K562 (cell line): ENCODE measurements around the gene RPL15. TPM values are rescaled to one million over a fixed set of nuclear protein-coding genes. Genes with fewer than 3 reads are reported as not detected.

Experiments
- ATAC-seq: fragments of 200-7000 bp; cut with Tn5 transposase; 3 replicates; pipeline ENCODE4 v1.9.1; 2020; ENCODE audit warnings: moderate library complexity
- BruUV-seq: library from RNA; stranded (reverse); fragments of 400-500 nt; replicated peaks from 2 replicates; lab custom pipeline; 2021; lab: Mats Ljungman, UMichigan
- CTCF ChIA-PET: fragments of 300-600 bp; formaldehyde crosslinking; extraction: SDS; loops from one replicate; lab custom pipeline; 2021; ENCODE audit warnings: low intra/inter-chr PET ratio; lab: Yijun Ruan, JAX
- POLR2A ChIA-PET: fragments of 300-600, 350-650 bp; sonication (Branson Sonifier 250); formaldehyde crosslinking; extraction: SDS; loops from one replicate; lab custom pipeline; 2021; ENCODE audit warnings: antibody characterized with exemption, inconsistent platforms; lab: Yijun Ruan, JAX
- DNase-seq, 4 experiments: peaks; one replicate each; pipeline versions ENCODE4 v3.0.0 to v3.0.0-alpha.2; 2011 to 2018; ENCODE audit warnings: low spot score in 3 of 4, mixed read lengths in 3 of 4; ENCODE audit errors: extremely low read depth in 1 of 4
- FAIRE-seq: peaks from 2 replicates; lab custom pipeline; 2011; peaks lifted over from hg19 to GRCh38; lab: Jason Lieb, UNC
- H2AFZ ChIP-seq: 2 replicates; pipeline ENCODE4 v1.6.0; 2011; ENCODE audit warnings: low read depth, low read length, control low read depth, inconsistent platforms
- H3K27ac ChIP-seq: fragments of 200-600 bp; 3 replicates; pipeline ENCODE4 v1.8.0; 2011; ENCODE audit warnings: low read depth, mild to moderate bottlenecking, control low read depth, inconsistent platforms, low read length, moderate library complexity, mixed read lengths; ENCODE audit errors: extremely low read depth
- H3K27me3 ChIP-seq, 2 experiments: fragments of 300-600 bp in 1 of 2; 2 replicates in 1 of 2; 3 replicates in 1 of 2; pipeline versions ENCODE4 v1.6.0 to v1.8.0; 2011; ENCODE audit warnings: inconsistent platforms in 2 of 2, low read length in 2 of 2, mild to moderate bottlenecking in 1 of 2, mixed read lengths in 1 of 2, moderate library complexity in 1 of 2; ENCODE audit not compliant: control insufficient read depth in 2 of 2, insufficient read depth in 2 of 2
- H3K36me3 ChIP-seq: fragments of 300-600 bp; 3 replicates; pipeline ENCODE4 v1.8.0; 2011; ENCODE audit warnings: mild to moderate bottlenecking, low read length, inconsistent platforms; ENCODE audit not compliant: control insufficient read depth, insufficient read depth
- H3K4me1 ChIP-seq, 2 experiments: fragments of 200-600 bp in 1 of 2; replicated peaks in 1 of 2; 2 replicates in 1 of 2; 3 replicates in 1 of 2; pipeline versions ENCODE4 v1.5.1 to v1.8.0; 2011; ENCODE audit warnings: inconsistent platforms in 2 of 2, low read length in 2 of 2, mild to moderate bottlenecking in 1 of 2, mixed read lengths in 1 of 2, moderate library complexity in 1 of 2; ENCODE audit not compliant: control insufficient read depth in 2 of 2, insufficient read depth in 2 of 2
- H3K4me2 ChIP-seq: 2 replicates; pipeline ENCODE4 v1.6.1; 2011; ENCODE audit warnings: low read length, control low read depth, inconsistent platforms, mixed read lengths; ENCODE audit not compliant: insufficient read depth
- H3K4me3 ChIP-seq: fragments of 200-600 bp; sonication (generic), shearing (Covaris generic); 2 replicates; pipeline ENCODE4 v1.5.1; 2016; ENCODE audit warnings: control low read depth, inconsistent platforms
- H3K79me2 ChIP-seq: fragments of 200-600 bp; 3 replicates; pipeline ENCODE4 v1.8.0; 2011; ENCODE audit warnings: low read length, inconsistent platforms; ENCODE audit not compliant: control insufficient read depth, insufficient read depth
- H3K9ac ChIP-seq, 2 experiments: 2 replicates each; pipeline versions ENCODE4 v1.6.0 to v1.6.1; 2011; ENCODE audit warnings: low read depth in 2 of 2, low read length in 2 of 2, control low read depth in 1 of 2, inconsistent platforms in 1 of 2, mild to moderate bottlenecking in 1 of 2, mixed read lengths in 1 of 2; ENCODE audit not compliant: insufficient read depth in 1 of 2
- H3K9me1 ChIP-seq: one replicate; pipeline ENCODE4 v1.6.0; 2011; ENCODE audit warnings: inconsistent platforms, mild to moderate bottlenecking, low read length, moderate library complexity; ENCODE audit not compliant: control insufficient read depth, insufficient read depth
- H3K9me3 ChIP-seq: replicated peaks from 2 replicates; pipeline ENCODE4 v1.5.1; 2011; ENCODE audit warnings: low read depth, low read length, inconsistent platforms; ENCODE audit not compliant: control insufficient read depth, insufficient read depth
- H4K20me1 ChIP-seq: replicated peaks from 2 replicates; pipeline ENCODE4 v1.6.1; 2011; ENCODE audit warnings: low read length, inconsistent platforms, mixed read lengths; ENCODE audit not compliant: control insufficient read depth, insufficient read depth
- MNT ChIP-seq, 2 experiments: fragments of 450-650 bp; conservative IDR thresholded peaks; 2 replicates each; pipeline ENCODE4 v1.6.1; 2017; ENCODE audit warnings: mild to moderate bottlenecking in 2 of 2, moderate library complexity in 2 of 2
- SIX5 ChIP-seq, 2 experiments: IDR thresholded peaks; 2 replicates each; pipeline ENCODE4 v1.6.1; 2011; ENCODE audit warnings: low read length in 2 of 2, borderline replicate concordance in 1 of 2, low read depth in 1 of 2, mild to moderate bottlenecking in 1 of 2, moderate library complexity in 1 of 2; ENCODE audit not compliant: insufficient read depth in 1 of 2
- WGBS: fragments of 100-300 bp; shearing (Covaris generic); methylation state at CpG from one replicate; pipeline ENCODE4 v1.1.6; 2016; ENCODE audit warnings: low coverage, mixed read lengths; ENCODE audit not compliant: insufficient coverage; ENCODE audit errors: missing lambda C conversion rate; 5-methylcytosine and 5-hydroxymethylcytosine counted together
- in situ Hi-C: fragments of 300-500 bp; cut with MboI; formaldehyde crosslinking; loops from 4 replicates; pipeline ENCODE4 v1.15.0; 2018; ENCODE audit warnings: inconsistent platforms, mixed read lengths
- intact Hi-C: fragments of 100-400 bp; cut with micrococcal nuclease; formaldehyde crosslinking; loops from 2 replicates; pipeline ENCODE4 v1.14.2; 2022
- polyA plus RNA-seq, 8 experiments: library from polyadenylated mRNA; depleted of rRNA in 4 of 8; stranded (reverse) in 5 of 8; unstranded in 3 of 8; fragments of >200 nt; fragmentation: Nextera tagmentation in 2 of 8; fragmentation: Illumina TruSeq in 1 of 8; extraction: Ambion mirVana in 2 of 8; extraction: Trizol in 1 of 8; gene quantifications; 2 replicates each; pipeline versions ENCODE4 v1.2.1 to v1.2.3, GENCODE V29; 2011 to 2014; ENCODE audit warnings: inconsistent platforms in 1 of 8, missing spikeins in 1 of 8
- total RNA-seq, 7 experiments: library from RNA; depleted of rRNA in 6 of 7; stranded (reverse); fragments of >200 nt in 6 of 7; fragmentation: Illumina TruSeq in 2 of 7; extraction: Trizol in 2 of 7; gene quantifications; 2 replicates each; pipeline versions ENCODE4 v1.2.1 to v1.2.3, GENCODE V29; 2011 to 2021; ENCODE audit warnings: low replicate concordance in 1 of 7

The RPL15 gene
- total and polyA plus RNA-seq, 9 of the 15 experiments (the other 6 are each of a cell fraction or from before 2014, with no cell fraction given), result 2,393 to 8,850 (median 3,928) TPM

GRCh38 chr3:23880703-23881339, 36.1 kb upstream of the RPL15 start:
- H3K27ac ChIP-seq, result no peak overlapping the region; the same call in 2 of the 3 replicates
- H3K27me3 ChIP-seq, result no peaks in the 10 kb centered on the region
- H3K4me1 ChIP-seq, result peaks cover 3% of the 10 kb centered on the region in 2 experiments; a peak in 3 of 5 replicates
- TF ChIP-seq MNT (conservative IDR thresholded peaks at IDR 0.05), result peak in 1 of 2 experiments; percentile 31; a peak in 1 of 4 replicates
- TF ChIP-seq SIX5 (IDR thresholded peaks at IDR 0.05; ENCODE audit: borderline replicate concordance in 1 of 2, insufficient read depth in 1 of 2, low read depth in 1 of 2, low read length in 2 of 2), result no peak
- DNase-seq, result no peak
- no peak overlapping the region for H3K4me3 ChIP-seq
- intact Hi-C loops, result loop anchor here (10.0 kb wide), 1 partner anchor 264 kb away; no protein-coding TSS in a partner anchor
- BruUV-seq, result no TSS peak
- H3K36me3 ChIP-seq, result peaks cover 5% of the 10 kb centered on the region; the same call in 2 of the 3 replicates
- H3K9me3 ChIP-seq, result no peaks in the 10 kb centered on the region
- CTCF ChIA-PET, result no interaction called here
- in situ Hi-C loops, result no loop called here
- FAIRE-seq, result no peak
- no peak overlapping the region for H3K9ac ChIP-seq
- H3K9me1 ChIP-seq, result no peaks in the 10 kb centered on the region
- H4K20me1 ChIP-seq, result no peaks in the 10 kb centered on the region
- no peak overlapping the region for H2AFZ ChIP-seq
- H3K79me2 ChIP-seq, result peaks cover 16% of the 10 kb centered on the region; the same call in 2 of the 3 replicates
- ATAC-seq, result peak; percentile 61
- 23% methylated on average over 4 of the region's 4 CpGs for WGBS
- no peak overlapping the region for H3K4me2 ChIP-seq
- POLR2A ChIA-PET, result interaction anchor here (0.6 to 1.2 kb wide), 2 partner anchors 14 to 66 kb away, joined by 3 read pairs; no protein-coding TSS in a partner anchor
